ENCODE results near the gene DNAH14.

DNA sequence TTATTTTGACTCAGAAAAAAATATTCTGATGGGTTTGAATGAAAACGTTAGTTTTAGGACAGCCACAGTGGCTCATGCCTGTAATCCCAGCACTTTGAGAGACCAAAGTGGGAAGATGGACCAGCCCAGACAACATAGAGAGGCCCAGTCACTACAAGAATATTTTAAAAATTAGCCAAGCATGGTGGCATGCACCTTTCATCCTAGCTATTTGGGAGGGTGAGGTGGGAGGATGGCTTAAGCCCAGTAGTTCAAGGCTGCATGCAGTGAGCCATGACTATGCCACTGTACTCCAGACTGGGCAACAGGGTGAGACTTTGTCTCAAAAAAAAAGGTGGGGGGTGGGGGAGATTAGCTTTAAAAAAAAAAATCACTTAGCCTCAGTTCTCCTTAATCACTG is 370.9 kb downstream of the DNAH14 start:
- TF ChIP-seq EP300 (IDR thresholded peaks at IDR 0.05; ENCODE audit: borderline replicate concordance) (no peak), FOXM1 (IDR thresholded peaks at IDR 0.05; ENCODE audit: borderline replicate concordance, low read depth) (no peak), EGR1 (IDR thresholded peaks at IDR 0.05) (no peak)
- TF ChIP-seq, protein P1, sequence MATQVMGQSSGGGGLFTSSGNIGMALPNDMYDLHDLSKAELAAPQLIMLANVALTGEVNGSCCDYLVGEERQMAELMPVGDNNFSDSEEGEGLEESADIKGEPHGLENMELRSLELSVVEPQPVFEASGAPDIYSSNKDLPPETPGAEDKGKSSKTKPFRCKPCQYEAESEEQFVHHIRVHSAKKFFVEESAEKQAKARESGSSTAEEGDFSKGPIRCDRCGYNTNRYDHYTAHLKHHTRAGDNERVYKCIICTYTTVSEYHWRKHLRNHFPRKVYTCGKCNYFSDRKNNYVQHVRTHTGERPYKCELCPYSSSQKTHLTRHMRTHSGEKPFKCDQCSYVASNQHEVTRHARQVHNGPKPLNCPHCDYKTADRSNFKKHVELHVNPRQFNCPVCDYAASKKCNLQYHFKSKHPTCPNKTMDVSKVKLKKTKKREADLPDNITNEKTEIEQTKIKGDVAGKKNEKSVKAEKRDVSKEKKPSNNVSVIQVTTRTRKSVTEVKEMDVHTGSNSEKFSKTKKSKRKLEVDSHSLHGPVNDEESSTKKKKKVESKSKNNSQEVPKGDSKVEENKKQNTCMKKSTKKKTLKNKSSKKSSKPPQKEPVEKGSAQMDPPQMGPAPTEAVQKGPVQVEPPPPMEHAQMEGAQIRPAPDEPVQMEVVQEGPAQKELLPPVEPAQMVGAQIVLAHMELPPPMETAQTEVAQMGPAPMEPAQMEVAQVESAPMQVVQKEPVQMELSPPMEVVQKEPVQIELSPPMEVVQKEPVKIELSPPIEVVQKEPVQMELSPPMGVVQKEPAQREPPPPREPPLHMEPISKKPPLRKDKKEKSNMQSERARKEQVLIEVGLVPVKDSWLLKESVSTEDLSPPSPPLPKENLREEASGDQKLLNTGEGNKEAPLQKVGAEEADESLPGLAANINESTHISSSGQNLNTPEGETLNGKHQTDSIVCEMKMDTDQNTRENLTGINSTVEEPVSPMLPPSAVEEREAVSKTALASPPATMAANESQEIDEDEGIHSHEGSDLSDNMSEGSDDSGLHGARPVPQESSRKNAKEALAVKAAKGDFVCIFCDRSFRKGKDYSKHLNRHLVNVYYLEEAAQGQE (IDR thresholded peaks at IDR 0.05; ENCODE audit: low read depth), result no peak

Measured in Ishikawa (cell line).